ENCODE results near the gene GPD1.

Gene GPD1

DNA sequence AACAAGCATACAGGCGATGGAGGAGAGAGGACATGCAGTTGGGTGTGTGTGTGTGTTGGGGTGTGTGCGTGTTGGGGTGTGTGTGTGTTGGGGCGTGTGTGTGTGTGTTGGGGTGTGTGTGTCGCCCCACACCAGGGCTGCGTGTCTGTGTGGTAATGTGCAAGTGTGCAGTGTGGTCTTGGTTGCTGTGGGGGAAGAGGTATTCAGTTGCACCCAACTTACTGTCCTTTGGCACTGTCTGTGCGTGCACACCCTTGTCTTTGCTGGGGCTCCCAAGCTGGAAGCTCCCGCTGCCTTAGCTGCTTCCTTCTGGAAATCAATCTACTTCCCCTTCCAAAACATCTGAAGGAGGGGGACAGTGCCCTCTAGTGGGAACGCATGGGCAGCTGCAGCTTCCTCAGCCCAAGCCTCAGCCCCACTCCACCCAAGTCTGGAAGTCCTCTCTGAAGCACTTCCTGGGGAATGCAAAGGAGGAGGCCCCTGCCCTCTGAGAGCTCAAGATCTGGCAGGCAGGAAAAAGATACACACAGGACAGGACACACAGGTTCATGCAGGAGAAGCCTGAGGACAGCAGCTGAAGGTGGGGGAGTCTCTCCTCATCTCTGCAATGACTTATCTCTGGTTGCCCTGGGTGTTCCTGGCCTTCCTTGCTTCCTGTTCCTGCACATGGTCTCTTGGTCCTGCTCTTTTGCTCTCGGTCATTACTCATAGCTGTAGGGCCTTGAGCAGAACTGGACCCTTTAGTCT lies 33.3 kb upstream of the GPD1 start:
- DNase-seq (ENCODE audit: low read depth) = peak; percentile 88

DNA sequence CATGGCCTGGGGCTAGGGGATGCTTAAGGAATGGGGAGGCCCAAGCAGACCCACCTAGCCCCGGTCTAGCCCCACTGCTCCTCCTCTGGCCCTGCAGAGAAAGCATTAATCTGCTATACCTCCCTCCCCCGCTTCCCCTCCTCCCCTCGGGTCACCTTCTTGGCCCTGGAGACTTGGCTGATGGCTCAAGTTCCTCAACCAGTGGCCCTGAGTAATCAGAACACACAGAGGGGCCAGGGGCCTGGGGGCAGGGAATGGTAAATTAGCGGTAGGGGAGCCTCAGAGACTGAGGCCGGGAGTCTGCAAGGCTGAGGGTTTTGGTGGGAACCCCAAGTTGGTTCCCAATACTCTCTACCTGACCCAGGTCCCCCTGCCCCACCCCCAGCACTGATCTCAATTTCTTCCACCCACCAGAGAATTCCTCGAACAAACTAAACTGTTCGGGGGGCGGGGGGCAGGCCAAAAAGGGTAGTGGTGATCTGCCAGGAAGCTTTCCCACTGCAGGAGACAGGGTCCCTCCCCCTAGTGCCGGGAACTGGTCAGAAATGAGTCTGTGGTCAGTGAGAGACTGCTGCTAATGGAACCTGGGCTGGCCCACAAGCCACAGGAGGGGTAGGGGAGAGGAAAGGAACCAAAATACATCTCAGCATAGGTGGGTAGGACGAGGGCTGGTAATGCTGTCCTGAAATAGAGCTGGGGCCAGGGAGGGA lies 31.5 kb upstream of the GPD1 start:
- H3K4me3 ChIP-seq (ENCODE audit: low read depth, low read length) = no peak overlapping the region
- TF ChIP-seq MYC (IDR thresholded peaks at IDR 0.05; ENCODE audit: low read depth, low read length) (no peak), POLR2A (IDR thresholded peaks at IDR 0.05; ENCODE audit: extremely low read depth, insufficient read length) (no peak)
- TF ChIP-seq, protein P1, sequence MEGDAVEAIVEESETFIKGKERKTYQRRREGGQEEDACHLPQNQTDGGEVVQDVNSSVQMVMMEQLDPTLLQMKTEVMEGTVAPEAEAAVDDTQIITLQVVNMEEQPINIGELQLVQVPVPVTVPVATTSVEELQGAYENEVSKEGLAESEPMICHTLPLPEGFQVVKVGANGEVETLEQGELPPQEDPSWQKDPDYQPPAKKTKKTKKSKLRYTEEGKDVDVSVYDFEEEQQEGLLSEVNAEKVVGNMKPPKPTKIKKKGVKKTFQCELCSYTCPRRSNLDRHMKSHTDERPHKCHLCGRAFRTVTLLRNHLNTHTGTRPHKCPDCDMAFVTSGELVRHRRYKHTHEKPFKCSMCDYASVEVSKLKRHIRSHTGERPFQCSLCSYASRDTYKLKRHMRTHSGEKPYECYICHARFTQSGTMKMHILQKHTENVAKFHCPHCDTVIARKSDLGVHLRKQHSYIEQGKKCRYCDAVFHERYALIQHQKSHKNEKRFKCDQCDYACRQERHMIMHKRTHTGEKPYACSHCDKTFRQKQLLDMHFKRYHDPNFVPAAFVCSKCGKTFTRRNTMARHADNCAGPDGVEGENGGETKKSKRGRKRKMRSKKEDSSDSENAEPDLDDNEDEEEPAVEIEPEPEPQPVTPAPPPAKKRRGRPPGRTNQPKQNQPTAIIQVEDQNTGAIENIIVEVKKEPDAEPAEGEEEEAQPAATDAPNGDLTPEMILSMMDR (IDR thresholded peaks at IDR 0.05; ENCODE audit: low read depth, low read length) = no peak
- DNase-seq (ENCODE audit: low read depth) = peak; percentile 30

More for the DNA sequence above, 33.3 kb upstream of the GPD1 start:
- TF ChIP-seq POLR2A (IDR thresholded peaks at IDR 0.05; ENCODE audit: extremely low read depth, insufficient read length) (no peak), MYC (IDR thresholded peaks at IDR 0.05; ENCODE audit: low read depth, low read length) (no peak)
- TF ChIP-seq, protein P2, sequence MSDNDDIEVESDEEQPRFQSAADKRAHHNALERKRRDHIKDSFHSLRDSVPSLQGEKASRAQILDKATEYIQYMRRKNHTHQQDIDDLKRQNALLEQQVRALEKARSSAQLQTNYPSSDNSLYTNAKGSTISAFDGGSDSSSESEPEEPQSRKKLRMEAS (IDR thresholded peaks at IDR 0.05; ENCODE audit: low read depth, low read length) = no peak
- TF ChIP-seq, protein P1 (IDR thresholded peaks at IDR 0.05; ENCODE audit: low read depth, low read length) = peak; percentile 97
- H3K4me3 ChIP-seq (ENCODE audit: low read depth, low read length) = no peak overlapping the region

DNA sequence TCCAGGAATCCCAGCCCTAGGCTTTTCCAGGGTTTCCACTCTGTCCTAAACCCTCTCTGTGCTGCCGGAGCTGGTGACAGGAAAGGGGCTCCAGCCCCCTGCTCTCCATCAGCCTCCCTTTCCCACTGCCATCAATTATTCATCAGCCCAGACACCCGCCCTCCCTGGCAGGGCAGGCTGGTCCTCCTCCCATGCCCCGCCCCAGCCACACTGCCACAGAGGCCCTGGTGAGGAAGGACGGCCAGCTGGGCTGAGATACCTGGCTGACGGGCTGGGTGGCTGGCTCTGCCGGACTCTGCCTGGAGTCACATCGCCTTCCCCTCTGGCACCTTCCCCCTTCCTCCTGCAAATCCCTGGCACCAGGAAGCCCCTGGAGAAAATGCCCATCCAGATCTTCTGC lies 30.6 kb upstream of the GPD1 start:
- no peak for DNase-seq (ENCODE audit: low read depth)
- TF ChIP-seq, protein P2 (IDR thresholded peaks at IDR 0.05; ENCODE audit: low read depth, low read length) = no peak
- TF ChIP-seq, protein P1 (IDR thresholded peaks at IDR 0.05; ENCODE audit: low read depth, low read length) = no peak
- TF ChIP-seq MYC (IDR thresholded peaks at IDR 0.05; ENCODE audit: low read depth, low read length) (no peak), POLR2A (IDR thresholded peaks at IDR 0.05; ENCODE audit: extremely low read depth, insufficient read length) (no peak)
- no peak overlapping the region for H3K4me3 ChIP-seq (ENCODE audit: low read depth, low read length)

DNA sequence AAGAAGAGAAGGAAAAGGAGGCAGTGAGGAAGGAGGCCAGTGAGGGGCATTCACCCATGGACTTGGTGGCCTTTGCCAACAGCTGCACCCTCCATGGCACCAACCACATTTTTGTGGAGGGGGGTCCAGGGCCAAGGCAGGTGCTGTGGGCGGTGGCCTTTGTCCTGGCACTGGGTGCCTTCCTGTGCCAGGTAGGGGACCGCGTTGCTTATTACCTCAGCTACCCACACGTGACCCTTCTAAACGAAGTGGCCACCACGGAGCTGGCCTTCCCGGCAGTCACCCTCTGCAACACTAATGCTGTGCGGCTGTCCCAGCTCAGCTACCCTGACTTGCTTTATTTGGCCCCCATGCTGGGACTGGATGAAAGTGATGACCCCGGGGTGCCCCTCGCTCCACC lies 30.1 kb upstream of the GPD1 start:
- H3K4me3 ChIP-seq (ENCODE audit: low read depth, low read length) = no peak overlapping the region
- no peak for DNase-seq (ENCODE audit: low read depth)
- TF ChIP-seq, protein P1 (IDR thresholded peaks at IDR 0.05; ENCODE audit: low read depth, low read length) = no peak

DNA sequence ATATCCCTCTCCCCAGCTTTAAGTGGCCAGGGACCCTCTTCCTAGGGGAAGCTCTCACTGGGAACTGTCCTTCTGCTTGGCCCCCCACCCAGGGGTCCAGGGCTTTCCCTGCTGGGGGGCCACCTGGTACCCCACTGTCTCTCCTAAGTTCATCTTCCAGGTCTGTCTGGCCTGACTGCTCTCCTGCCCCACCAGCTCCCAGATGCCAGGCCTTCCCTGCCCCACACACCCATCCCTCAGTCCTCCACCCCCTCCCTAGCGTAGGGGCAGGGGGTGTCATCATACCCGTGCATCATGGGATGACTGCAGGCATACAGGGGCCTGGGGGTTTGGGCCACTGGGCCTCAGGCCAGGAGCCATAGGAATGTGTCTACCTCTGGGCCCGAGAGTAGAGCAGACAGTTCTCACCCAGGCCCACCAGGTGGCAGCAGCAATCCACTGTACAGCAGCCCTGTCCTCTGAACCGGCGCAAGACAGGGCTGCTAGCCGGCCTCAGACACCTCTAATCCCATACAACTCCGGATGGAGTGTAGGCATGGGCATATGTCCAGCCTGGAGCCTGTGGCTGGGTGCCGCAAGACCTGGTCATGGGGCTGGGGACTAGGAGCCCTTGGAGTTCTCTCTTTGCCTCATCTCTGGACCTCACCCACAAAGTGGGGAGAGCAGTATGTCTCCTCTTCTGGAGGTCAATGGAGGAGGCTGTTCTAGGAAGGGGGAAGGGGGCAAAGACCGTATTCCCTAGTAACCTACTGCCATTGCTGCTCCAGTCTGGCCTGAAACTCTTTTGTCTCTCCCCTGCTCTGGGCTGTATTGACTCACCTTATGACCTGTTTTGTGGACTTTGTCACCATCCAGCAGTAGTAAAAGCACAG lies 28.6 kb upstream of the GPD1 start:
- TF ChIP-seq, protein P1 (IDR thresholded peaks at IDR 0.05; ENCODE audit: low read depth, low read length) = peak; percentile 89
- TF ChIP-seq MYC (IDR thresholded peaks at IDR 0.05; ENCODE audit: low read depth, low read length) = no peak
- H3K4me3 ChIP-seq (ENCODE audit: low read depth, low read length) = no peak overlapping the region
- DNase-seq (ENCODE audit: low read depth) = peak; percentile 81

Measured in NB4 (cell line).